Keratinocyte (primary cell): ENCODE results near the gene TMC1. TPM values are rescaled to one million over a fixed set of nuclear protein-coding genes. Genes with fewer than 3 reads are reported as not detected.

Experiments
- DNase-seq: peaks from one replicate; pipeline ENCODE4 v3.0.0-alpha.2; 2011; ENCODE audit warnings: low read depth, missing footprints, low spot score
- FAIRE-seq: peaks from 2 replicates; lab custom pipeline; 2011; peaks lifted over from hg19 to GRCh38; lab: Jason Lieb, UNC
- H2AFZ ChIP-seq: 2 replicates; pipeline ENCODE4 v1.6.0; 2012; ENCODE audit warnings: low read length, control low read depth, inconsistent platforms; ENCODE audit not compliant: control insufficient read depth
- H3K27ac ChIP-seq: 2 replicates; pipeline ENCODE4 v1.5.1; 2011; ENCODE audit warnings: low read length; ENCODE audit not compliant: control insufficient read depth, insufficient read depth
- H3K27me3 ChIP-seq: 3 replicates; pipeline ENCODE4 v1.6.0; 2011; ENCODE audit warnings: low read length; ENCODE audit not compliant: control insufficient read depth, insufficient read depth; ENCODE audit errors: extremely low read depth
- H3K36me3 ChIP-seq, 2 experiments: 2 replicates in 1 of 2; 3 replicates in 1 of 2; pipeline ENCODE4 v1.5.1; 2011; ENCODE audit warnings: low read length in 2 of 2, mild to moderate bottlenecking in 1 of 2; ENCODE audit not compliant: control insufficient read depth in 2 of 2, insufficient read depth in 2 of 2; ENCODE audit errors: extremely low read depth in 1 of 2
- H3K4me1 ChIP-seq: 3 replicates; pipeline ENCODE4 v1.5.1; 2011; ENCODE audit warnings: low read length; ENCODE audit not compliant: control insufficient read depth, insufficient read depth; ENCODE audit errors: extremely low read depth
- H3K4me2 ChIP-seq: 3 replicates; pipeline ENCODE4 v1.6.0; 2011; ENCODE audit warnings: low read depth, low read length; ENCODE audit not compliant: control insufficient read depth, insufficient read depth; ENCODE audit errors: extremely low read depth
- H3K4me3 ChIP-seq, 3 experiments: fragments of 200-600 bp in 1 of 3; sonication (generic) in 1 of 3; 2 replicates in 2 of 3; 3 replicates in 1 of 3; pipeline ENCODE4 v1.5.1; 2011 to 2016; ENCODE audit warnings: low read length in 3 of 3, mild to moderate bottlenecking in 3 of 3, control low read depth in 2 of 3, inconsistent platforms in 1 of 3, low read depth in 1 of 3, mixed read lengths in 1 of 3, mixed run types in 1 of 3, moderate library complexity in 1 of 3; ENCODE audit not compliant: control insufficient read depth in 2 of 3, insufficient read depth in 2 of 3; ENCODE audit errors: extremely low read depth in 1 of 3
- H3K79me2 ChIP-seq: 2 replicates; pipeline ENCODE4 v1.6.0; 2012; ENCODE audit warnings: low read length; ENCODE audit not compliant: control insufficient read depth, insufficient read depth
- H3K9ac ChIP-seq: 3 replicates; pipeline ENCODE4 v1.6.0; 2011; ENCODE audit warnings: low read length; ENCODE audit not compliant: control insufficient read depth, insufficient read depth; ENCODE audit errors: extremely low read depth
- H3K9me1 ChIP-seq: 3 replicates; pipeline ENCODE4 v1.6.0; 2011; ENCODE audit warnings: low read length; ENCODE audit not compliant: control insufficient read depth, insufficient read depth; ENCODE audit errors: extremely low read depth
- H3K9me3 ChIP-seq: 2 replicates; pipeline ENCODE4 v1.5.1; 2012; ENCODE audit warnings: low read depth, low read length; ENCODE audit not compliant: control insufficient read depth
- H4K20me1 ChIP-seq: 3 replicates; pipeline ENCODE4 v1.6.0; 2011; ENCODE audit warnings: low read length; ENCODE audit not compliant: control insufficient read depth, insufficient read depth; ENCODE audit errors: extremely low read depth
- EZH2 ChIP-seq: IDR thresholded peaks from one replicate; pipeline ENCODE4 v1.6.1; 2012; ENCODE audit warnings: inconsistent platforms, mild to moderate bottlenecking, low read length, moderate library complexity
- dilution Hi-C: fragments of 300-500 bp; cut with MboI; formaldehyde crosslinking; loops from one replicate; pipeline ENCODE4 v1.7.0; 2020; ENCODE audit warnings: low sequenced_read_pairs; ENCODE audit not compliant: extremely low pct_ligation_motif_present
- polyA plus RNA-seq, 5 experiments: library from polyadenylated mRNA; depleted of rRNA in 3 of 5; stranded (reverse) in 3 of 5; stranded (forward) in 1 of 5; unstranded in 1 of 5; fragments of >200 nt; gene quantifications; 1 replicate in 1 of 5; 2 replicates in 3 of 5; 3 replicates in 1 of 5; pipeline versions ENCODE4 v1.2.1 to v1.2.3, GENCODE V29; 2011 to 2012; ENCODE audit warnings: missing spikeins in 2 of 5, low read depth in 1 of 5, low replicate concordance in 1 of 5
- TF ChIP-seq, protein P1 (sequence below), 3 experiments: IDR thresholded peaks in 1 of 3; conservative IDR thresholded peaks in 1 of 3; optimal IDR thresholded peaks in 1 of 3; 2 replicates in 2 of 3; 3 replicates in 1 of 3; pipeline versions ENCODE3 to v1.5.1; 2011; ENCODE audit warnings: low read length in 3 of 3, mild to moderate bottlenecking in 3 of 3, moderate library complexity in 2 of 3, control low read depth in 1 of 3, inconsistent platforms in 1 of 3; ENCODE audit not compliant: insufficient read depth in 2 of 3; ENCODE audit errors: extremely low read depth in 1 of 3

TMC1 gene
- polyA plus RNA-seq, 1 donor (not counting 4 experiments of a cell fraction or from before 2014, with no cell fraction given), result 0.05 TPM

GRCh38 chr9:72674961-72675360 is 153.6 kb downstream of the TMC1 start:
- DNase-seq, result no peak
- H3K36me3 ChIP-seq, result no peaks in the 10 kb centered on the region
- no peaks in the 10 kb centered on the region for H3K9me1 ChIP-seq
- H3K4me3 ChIP-seq, result no peak overlapping the region
- H4K20me1 ChIP-seq, result no peaks in the 10 kb centered on the region
- H3K4me2 ChIP-seq, result no peak overlapping the region
- H3K79me2 ChIP-seq, result no peaks in the 10 kb centered on the region
- no peak overlapping the region for H3K9ac ChIP-seq
- no peak overlapping the region for H2AFZ ChIP-seq
- H3K4me1 ChIP-seq, result peaks cover 22% of the 10 kb centered on the region
- no peaks in the 10 kb centered on the region for H3K27me3 ChIP-seq
- TF ChIP-seq, protein P1, sequence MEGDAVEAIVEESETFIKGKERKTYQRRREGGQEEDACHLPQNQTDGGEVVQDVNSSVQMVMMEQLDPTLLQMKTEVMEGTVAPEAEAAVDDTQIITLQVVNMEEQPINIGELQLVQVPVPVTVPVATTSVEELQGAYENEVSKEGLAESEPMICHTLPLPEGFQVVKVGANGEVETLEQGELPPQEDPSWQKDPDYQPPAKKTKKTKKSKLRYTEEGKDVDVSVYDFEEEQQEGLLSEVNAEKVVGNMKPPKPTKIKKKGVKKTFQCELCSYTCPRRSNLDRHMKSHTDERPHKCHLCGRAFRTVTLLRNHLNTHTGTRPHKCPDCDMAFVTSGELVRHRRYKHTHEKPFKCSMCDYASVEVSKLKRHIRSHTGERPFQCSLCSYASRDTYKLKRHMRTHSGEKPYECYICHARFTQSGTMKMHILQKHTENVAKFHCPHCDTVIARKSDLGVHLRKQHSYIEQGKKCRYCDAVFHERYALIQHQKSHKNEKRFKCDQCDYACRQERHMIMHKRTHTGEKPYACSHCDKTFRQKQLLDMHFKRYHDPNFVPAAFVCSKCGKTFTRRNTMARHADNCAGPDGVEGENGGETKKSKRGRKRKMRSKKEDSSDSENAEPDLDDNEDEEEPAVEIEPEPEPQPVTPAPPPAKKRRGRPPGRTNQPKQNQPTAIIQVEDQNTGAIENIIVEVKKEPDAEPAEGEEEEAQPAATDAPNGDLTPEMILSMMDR (optimal IDR thresholded peaks at IDR 0.05 in 1 of 3, IDR thresholded peaks at IDR 0.05 in 1 of 3, conservative IDR thresholded peaks at IDR 0.05 in 1 of 3; ENCODE audit: extremely low read depth in 1 of 3, insufficient read depth in 2 of 3, low read length in 3 of 3), result no peak
- no peak for TF ChIP-seq EZH2
- dilution Hi-C loops, result no loop called here
- peak overlapping the region; percentile 50 for H3K27ac ChIP-seq
- FAIRE-seq, result peak; percentile 79
- no peaks in the 10 kb centered on the region for H3K9me3 ChIP-seq

DNA sequence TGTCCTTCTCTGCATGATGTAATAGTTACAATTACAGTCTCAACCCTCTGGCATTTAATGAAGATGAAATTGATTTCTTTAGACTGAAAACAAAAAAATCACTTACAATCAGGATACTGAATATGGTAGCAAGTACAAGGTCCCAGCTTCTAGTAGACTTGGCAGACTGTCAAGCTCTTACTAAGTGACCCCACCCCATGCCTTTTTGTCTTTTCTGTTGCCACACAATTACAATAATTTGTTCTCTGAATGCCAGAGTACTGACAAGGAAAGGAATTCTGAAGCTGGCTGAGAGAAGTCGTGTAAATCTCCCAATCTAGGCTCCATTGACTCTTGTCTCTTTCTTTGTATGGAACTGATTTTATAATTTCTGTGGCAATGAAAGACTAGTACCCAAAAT is 154.2 kb downstream of the TMC1 start:
- no peak overlapping the region for H3K9ac ChIP-seq
- dilution Hi-C loops, result no loop called here
- FAIRE-seq, result peak; percentile 96

More for the DNA sequence above, 154.2 kb downstream of the TMC1 start:
- peaks cover 22% of the 10 kb centered on the region for H3K4me1 ChIP-seq
- H4K20me1 ChIP-seq, result no peaks in the 10 kb centered on the region
- H3K79me2 ChIP-seq, result no peaks in the 10 kb centered on the region
- no peaks in the 10 kb centered on the region for H3K9me3 ChIP-seq
- H3K4me2 ChIP-seq, result peak overlapping the region; percentile 6
- no peak overlapping the region for H3K4me3 ChIP-seq
- H2AFZ ChIP-seq, result no peak overlapping the region
- no peaks in the 10 kb centered on the region for H3K9me1 ChIP-seq
- H3K27me3 ChIP-seq, result no peaks in the 10 kb centered on the region
- peak; percentile 5 for DNase-seq
- no peaks in the 10 kb centered on the region for H3K36me3 ChIP-seq
- TF ChIP-seq EZH2, result no peak
- TF ChIP-seq, protein P1 (optimal IDR thresholded peaks at IDR 0.05 in 1 of 3, IDR thresholded peaks at IDR 0.05 in 1 of 3, conservative IDR thresholded peaks at IDR 0.05 in 1 of 3; ENCODE audit: extremely low read depth in 1 of 3, insufficient read depth in 2 of 3, low read length in 3 of 3), result no peak
- H3K27ac ChIP-seq, result peak overlapping the region; percentile 50
